Stimulated activated CD8-positive, alpha-beta memory T cell treated with anti-CD3 and anti-CD28 coated beads, Interleukin-15, amount 100 ng/mL, for 24 hours (primary cell): ENCODE data around the gene AP3S2.
A peak's percentile ranks its signal among the peaks of the same experiment; 100 is the strongest.
"Not testable (repeated sequence)": the region's sequence is repeated elsewhere in the genome, so short reads cannot be mapped to it uniquely, and the experiment has no call there.

Source experiments
- DNase-seq: peaks from one replicate; pipeline ENCODE4 v3.0.0-alpha.2; 2020; ENCODE audit warnings: low read depth

AP3S2 gene

DNA sequence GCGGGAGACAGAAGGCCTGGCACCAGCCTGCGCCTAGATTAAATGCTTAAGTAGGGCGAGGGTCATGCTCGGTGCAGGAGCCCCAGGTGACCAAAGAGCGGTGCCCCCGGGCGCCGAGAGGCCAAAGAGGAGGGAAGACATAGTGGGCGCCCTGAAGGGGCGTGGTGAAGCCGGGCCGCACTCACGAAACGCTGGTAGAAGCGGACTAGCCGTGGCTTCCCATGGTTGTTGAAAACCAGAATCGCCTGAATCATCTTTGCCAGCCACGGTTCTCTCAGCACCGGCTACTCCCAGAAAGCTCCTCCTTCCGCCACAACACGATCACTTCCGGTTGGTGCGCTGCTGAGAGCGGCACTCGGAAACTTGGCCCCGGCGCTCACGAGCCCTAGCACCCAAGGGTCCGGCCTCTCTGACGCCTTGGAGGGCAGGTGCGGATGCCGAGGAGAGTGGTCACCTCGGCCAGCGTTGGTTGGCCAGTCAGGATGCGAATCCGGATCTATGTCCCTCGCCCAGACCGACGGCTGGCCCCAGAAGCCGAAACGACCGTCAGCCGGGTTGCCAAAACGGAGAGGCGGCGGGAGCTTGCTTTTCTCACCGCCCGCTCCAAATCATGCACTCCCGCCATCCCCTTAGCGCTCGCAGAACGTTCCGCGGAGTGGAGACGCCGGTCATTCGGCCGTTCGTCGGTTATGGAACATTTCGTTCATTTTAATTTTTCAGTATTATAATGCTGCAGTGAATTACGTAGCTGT lies at the start of gene AP3S2:
Gene AP3S2 (minus strand): TSS at position 299 of the 752 bp plus-strand sequence. CDS start 45 bp downstream, at position 254.
- DNase-seq, result peak; percentile 73

DNA sequence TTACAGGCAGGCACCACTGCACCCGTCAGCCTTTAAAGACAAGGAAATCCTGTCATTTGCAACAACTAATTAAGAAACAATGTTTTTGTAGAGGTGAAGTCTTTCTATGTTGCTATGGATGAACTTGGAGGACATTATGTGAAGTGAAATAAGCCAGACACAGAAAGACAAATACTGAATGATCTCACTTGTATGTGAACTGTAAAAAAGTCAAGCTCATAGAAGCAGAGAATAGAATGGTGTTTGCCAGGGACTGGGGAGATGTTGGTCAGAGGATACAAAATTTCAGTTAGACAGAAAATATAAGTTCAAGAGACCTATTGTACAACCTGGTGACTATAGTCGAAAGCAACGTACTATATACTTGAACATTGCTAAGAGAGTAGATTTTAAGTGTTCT lies 46.1 kb upstream of the AP3S2 start:
- DNase-seq, result no peak

DNA sequence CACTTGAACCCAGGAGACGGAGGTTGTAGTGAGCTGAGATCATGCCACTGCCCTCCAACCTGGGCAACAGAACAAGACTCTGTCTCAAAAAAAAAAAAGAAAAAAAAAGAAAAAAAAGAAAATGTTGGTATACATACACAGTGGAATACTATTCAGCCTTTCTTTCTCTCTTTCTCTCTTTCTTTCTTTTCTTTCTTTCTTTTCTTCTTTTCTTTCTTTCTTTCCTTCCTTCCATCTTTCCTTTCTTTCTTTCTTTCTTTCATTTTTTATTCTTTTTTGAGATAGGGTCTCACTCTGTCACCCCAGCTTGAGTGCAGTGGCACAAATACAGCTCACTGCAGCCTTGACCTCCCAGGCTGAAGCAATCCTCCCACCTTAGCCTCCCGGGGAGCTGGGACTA lies 45.6 kb upstream of the AP3S2 start:
- not testable (repeated sequence) for DNase-seq

DNA sequence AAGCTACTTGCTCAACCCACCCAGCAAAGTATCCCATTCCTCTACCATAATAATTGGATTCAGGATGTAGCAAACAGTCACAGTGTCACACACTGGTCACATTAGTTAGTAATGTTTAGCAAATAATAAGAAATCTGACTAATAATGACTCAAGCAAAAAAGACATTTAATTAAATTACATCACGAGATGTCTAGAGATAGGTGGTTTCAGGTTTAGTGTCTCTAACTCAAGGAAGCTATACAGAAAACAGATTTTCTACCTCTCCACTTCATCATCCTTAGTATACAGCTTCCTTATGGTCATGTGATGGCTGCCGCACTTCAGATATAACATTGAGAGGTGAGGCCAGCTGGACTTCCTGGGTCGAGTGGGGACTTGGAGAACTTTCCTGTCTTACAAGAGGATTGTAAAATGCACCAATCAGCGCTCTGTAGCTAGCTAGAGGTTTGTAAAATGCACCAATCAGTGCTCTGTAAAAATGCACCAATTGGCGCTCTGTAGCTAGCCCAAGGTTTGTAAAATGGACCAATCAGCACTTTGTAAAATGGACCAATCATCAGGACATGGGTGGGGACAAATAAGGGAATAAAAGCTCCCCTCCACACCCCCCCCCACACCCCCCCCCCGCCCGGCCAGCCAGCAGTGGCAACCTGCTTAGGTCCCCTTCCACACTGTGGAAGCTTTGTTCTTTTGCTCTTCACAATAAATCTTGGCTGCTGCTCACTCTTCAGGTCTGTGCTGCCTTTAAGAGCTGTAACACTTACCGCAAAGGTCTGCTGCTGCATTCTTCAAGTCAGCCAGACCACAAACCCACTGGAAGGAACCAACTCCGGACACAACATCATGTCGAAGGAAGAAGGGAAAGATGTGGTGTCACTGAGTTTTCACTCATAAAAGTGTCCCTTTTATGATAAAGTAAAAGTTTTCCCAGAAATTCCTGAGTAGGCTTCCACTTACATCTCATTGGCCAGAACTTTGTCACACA lies 43.9 kb upstream of the AP3S2 start:
- DNase-seq, result no peak

DNA sequence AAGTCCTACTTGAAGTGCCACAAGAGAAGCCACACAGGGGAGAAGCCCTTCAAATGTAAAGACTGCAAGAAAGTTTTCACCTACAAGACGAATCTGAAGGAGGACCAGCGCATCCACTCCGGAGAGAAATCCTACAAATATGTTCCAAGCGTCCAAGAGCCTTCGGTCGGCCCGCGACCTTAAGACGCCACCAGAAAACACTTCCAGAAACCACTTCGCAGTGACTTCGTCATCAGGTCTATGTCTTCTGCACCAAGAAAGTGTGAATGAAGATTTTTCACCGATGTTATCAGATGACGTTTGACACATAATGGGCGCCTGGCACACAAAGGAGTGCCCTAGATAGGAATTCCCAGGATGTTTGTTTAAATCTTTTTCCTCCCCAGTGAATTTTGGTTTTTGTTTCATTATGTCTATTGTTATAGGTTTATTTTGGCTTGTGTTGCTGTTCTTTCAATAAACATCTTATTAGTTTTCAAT lies 43.0 kb upstream of the AP3S2 start:
- DNase-seq, result no peak

DNA sequence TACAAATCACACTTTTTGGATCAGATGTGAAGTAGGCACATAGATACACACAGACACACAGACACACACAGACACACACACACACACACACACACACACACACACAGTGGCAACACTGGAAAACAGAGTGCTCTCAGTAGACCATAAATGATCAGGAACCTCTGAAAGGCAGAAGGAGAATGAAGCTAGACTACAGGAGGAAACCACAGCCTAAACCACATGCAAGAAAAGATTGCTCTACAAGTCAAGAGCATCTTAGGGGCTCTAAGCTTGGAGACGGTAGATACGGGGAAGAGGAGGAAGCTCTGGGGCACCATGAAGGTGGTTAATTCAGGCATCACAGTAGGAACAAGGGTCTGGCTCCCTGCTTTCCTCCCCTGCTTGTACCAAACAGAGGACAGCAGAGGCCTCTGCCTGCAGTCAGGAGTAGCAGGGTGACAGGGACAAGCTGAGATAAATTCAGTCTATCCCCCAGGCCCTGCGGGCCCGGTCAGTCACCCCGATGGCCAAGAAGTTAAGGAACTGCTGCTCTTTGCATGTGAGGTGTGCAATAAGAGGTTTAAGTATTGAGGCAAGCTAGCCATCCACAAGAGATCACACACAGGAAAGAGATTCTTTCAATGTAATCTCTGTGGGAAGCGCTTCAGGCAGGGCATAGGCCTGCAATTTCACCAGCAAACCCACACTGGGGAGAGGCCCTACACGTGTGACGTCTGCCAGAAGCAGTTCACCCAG lies 42.4 kb upstream of the AP3S2 start:
- no peak for DNase-seq

DNA sequence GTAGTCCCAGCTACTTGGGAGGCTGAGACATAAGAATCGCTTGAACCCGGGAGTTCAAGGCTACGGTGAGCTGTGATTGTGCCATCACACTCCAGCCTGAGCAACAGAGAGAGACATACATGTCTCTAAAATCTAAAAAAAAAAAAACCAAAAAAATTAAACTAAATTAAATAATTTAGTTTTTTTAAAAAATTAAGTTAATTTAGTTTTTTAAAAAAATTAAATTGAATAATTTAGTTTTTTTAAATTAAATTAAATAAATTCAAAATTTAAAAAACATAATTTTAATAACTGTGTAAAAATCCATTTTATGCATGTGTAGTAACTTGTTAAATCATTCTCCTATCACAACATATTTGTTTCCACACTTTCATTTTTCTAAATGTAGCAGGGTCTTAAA lies 39.1 kb upstream of the AP3S2 start:
- no peak for DNase-seq

DNA sequence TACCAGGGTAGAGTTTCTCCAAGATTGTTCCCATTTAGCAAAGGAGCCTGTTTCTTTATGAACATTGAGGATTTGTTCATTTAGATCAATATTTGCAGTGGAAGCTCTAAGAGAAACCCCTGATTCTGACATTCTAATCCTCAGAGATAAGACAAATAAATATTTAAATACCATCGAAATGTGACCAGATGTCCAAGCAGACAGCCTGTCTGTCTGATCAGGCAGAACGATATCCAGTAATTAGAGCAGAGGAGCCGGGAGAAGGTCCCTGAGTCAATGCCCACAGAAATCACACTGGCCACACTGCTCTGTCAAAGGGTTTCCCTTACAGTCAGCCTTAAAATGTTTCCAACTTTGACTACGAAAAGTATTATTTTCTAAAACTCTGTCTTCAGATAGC lies 34.6 kb upstream of the AP3S2 start:
- DNase-seq, result no peak

DNA sequence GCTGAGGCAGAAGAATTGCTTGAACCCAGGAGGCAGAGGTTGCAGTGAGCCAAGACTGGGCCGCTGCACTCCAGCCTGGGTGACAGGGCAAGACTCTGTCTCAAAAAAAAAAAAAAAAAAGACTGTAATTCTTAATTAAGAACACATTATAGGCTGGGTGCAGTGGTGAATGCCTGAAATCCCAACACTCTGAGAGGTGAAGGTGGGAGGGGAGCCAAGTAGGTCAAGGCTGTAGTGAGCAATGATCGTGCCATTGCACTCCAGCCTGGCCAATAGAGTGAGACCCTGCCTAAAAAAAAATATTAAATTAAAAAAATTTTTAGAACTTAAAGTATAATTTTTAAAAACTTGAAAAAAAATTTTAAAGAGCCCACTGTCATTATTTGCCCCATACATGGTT lies 32.4 kb upstream of the AP3S2 start:
- DNase-seq, result no peak

DNA sequence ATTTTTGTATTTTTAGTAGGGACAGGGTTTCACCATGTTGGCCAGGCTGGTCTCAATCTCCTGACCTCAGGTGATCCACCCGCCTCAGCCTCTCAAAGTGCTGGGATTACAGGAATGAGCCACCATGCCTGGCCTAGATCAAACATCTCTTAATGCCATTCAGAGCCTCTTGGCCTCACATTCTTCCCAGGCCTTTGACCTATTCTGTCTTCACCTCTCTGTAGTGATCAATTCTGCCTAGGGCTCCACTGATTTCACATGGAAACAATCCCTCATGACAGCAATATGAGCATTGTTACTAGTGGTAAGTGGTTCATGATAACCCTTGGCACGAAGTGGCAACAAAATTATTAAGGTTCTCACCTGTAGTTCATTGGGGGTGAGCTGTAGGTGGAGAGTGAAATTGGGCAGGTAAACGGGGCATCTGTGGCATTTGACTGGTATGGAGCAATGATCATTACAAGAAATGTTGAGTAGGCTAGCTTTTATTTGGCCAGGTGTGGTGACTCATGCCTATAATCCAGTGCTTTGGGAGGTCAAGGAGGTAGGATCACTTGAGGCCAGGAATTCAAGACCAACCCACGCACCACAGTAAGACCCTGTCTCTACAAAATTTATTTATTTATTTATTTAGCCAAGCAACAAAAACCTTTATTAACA lies 23.8 kb upstream of the AP3S2 start:
- DNase-seq, result no peak

DNA sequence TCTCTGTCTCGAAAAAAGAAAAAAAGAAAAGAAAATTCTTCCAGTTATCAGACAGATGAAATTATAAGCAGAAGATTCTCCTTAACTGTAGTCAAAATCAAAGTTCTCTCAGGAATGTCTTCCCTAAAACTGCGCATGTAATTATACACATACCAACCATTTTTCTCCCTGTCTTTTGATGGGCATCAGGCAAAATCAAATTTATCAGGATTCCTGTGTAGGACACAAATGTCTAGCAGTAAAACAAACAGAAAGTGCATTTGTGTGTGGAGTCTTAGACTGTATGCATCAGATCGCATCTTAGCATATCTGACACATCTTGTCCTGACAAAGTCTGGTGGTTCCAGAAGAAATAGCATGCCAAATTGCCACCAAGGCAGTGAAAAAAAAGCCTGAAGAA lies 22.9 kb upstream of the AP3S2 start:
- no peak for DNase-seq

DNA sequence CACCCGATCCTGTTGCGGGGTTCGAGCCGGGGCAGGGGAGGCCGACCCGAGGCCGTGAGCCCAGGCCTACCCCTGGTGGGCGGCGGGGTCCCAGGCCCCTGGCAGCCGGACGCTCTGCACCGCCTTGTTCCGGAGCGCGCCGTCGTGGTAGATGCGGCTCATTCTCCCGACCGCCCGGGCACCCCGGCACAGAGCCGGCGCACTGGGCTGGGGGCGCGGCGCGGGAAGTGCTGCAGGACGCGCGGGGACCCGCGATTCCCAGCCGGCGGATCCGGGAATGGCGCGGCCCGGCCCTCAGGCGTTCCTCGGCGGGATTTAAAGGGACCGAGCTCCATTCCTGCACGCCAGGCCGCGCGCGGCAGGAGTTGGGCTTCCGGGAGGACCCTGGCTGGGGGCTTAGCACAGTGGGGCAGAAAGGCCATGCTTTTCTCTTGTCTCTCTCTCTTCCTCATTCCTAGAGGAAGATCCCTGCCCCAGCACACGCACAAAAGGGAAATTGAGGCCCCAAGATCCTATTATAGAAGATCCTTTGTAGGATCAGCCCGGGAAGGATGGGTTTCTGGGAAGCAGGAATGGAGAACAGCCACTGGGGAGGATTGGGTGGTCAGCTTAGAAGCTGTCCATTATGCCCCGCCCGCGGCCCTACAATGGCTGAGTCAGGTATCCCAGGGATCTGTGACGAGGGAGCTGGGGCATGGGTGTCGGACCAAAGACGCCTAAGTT lies 19.0 kb upstream of the AP3S2 start, which contains the start of gene ARPIN:
Gene ARPIN (minus strand): TSS at position 279 of the 723 bp plus-strand sequence. CDS start 117 bp downstream, at position 162.
- no peak for DNase-seq

DNA sequence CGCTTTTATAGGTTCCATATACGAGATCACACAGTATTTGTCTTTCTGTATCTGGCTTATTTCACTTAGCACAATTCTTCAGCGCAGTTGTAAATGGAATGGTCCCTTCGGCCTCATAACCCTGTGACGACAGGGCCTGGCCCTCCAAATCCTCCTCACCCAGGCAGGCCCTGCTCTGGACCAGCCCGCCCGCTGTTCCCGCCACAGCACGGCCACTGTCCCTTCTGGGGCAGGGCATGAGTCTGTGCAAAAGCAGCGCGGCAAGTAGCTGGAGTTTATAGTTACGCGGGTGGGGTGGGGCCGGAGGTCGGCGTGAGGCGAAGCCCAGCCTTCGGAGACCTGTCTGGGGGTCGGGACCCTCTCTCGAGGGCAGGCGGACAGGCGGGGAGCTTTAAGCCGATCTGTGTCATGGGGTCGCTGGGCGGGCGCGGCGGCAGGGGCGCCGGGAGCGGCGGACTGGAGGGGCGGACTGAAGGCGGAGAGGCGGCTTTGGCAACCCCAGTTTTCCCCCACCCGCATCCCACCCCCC lies 18.4 kb upstream of the AP3S2 start:
- no peak for DNase-seq

DNA sequence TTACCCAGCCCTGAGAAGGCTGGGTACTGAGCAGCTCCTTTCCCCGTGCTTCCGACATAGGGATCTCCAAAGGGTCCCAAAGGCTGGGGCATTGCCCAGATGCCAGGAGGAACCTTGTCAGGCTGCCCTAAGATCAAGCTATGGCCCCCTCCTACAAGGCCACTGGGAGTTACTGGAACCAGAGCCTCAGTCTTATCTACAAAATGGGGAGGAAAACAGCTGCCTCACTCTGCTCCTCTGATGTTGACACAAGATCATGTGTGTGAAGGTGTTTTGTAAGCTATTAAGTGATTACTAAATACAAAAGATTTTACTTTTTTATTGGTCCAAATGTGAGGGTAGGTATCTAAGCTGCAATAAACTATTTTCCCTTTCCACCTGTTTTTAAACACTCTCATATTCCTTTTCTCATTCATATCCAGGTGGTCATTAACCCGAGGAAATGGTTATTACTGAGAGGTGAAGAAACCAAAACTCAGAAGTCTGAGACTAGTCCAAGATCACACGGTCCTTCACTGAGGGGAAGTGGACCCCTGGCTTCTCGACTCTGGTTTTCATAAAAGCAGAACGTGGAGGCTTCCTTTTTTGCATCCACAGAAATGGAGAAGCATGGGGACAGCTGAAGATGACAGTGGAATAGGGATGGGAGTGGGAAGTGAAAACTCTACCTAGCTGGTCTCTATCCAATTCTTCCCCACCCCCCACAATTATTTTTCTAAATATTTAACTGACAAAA lies 17.3 kb upstream of the AP3S2 start:
- no peak for DNase-seq

DNA sequence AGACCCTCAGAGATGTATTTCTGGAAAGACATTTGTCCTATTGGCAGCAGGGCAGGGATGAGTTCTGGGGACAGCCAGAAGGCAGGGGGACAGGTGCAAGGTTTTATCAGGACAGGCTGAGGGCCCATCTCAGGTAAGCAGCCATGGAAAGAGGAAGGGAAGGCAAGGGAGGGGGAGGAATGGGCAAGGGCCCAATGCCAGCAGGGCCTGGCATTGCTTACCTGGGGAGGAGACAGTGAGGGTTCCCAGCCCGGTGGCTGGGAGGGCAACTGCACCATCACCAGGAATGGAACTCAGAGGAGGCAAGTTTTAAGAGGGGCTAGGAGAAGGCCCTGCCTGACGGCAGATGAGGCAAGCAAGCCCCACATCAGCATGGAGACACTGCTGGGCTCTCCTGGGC lies 15.8 kb upstream of the AP3S2 start:
- DNase-seq, result no peak

DNA sequence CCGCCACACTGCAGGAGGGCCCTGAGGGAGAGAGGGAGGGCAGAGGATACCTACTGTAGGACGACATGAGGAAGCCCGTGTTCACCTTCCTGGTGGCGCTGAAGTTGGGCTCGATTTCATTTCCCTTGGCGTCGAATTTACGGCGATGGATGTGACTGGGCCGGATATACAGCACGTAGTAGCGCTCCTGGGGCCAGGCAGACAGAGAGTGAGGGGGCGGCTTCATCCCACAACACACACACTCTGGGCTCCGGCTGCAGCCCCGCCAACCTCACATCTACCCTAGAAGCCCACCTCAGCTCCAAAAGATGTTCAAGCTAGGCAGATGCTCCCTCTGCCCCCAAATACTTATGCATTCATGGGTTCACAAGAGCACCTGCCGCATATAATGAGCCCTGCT lies 14.4 kb upstream of the AP3S2 start:
- no peak for DNase-seq

DNA sequence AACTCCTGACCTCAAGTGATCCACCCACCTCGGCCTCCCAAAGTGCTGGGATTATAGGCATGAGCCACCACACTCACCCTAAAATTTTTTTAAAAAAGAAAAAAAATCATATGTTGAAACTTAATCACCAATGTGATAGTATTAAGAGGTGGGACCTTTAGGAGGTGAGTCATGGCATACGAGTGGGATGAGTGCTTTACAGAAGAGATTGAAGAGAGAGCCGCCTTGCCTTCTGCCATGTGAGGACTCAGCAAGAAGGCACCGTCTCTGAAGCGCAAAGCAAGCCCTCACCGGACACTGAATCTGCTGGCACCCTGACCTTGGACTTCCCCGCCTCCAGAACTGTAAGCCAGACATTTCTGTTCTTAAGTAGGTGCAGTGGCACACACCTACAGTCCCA lies 13.5 kb upstream of the AP3S2 start:
- no peak for DNase-seq

DNA sequence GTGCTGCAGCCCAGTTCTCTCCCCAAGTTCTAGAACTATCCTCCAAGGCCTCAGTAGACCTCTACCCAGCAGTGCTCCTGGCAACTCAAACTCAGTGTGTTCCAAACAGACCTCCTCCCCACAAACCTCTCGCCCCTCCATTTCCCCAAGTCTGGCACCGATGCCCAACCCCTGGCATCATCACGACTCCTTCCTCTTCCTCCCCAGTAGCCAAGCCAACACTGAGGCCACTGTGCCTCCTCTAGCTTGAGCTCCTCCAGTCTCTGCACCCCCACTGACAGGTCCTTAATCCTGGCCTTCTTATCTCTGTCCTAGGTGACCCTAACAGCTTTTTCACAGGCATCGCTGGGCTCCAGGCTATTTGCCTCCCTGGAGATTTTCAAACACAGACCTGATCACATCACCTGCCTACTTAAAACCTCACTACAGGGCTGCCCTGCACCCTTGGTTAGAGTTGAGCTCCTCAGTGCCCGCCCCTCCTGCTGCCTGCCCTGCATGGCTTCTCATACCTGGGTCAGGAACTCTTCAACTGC lies 12.1 kb upstream of the AP3S2 start:
- DNase-seq, result no peak

DNA sequence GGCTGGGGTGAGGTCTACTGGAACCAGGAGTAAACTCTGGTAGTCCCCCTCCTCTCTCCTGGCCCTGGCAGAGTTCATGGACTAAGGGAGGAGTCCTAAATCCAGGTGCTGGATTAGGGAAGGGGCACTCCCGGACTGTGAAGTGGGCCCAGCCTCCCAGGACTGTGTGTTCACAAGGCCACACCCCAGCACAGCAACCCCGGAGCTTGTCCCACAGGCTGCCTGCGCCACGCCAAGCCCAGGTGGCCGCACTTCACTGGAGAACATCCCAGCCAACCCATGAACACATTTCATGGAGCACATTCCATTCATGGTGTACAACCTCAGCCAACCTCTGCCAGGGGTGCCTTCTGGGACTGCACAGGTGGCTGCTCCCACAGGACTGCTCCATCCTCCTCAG lies 10.7 kb upstream of the AP3S2 start:
- DNase-seq, result no peak

DNA sequence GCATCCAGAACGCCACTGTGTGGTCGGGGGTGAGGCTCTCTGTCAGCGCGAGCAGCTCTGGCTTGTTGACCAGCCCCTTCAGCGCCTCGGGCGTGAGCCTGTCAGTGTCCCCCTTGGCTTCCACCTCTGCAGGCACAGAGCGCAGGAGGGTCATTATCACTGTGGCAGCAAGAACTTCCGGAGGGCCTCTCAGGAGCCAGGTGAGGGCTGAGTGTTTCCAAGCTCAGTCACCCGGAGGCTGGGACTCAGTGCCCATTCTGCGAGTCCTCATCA lies 10.0 kb upstream of the AP3S2 start:
- no peak for DNase-seq
